Fibroblast of villous mesenchyme (primary cell): ENCODE data around the gene RABEPK. TPM values are rescaled to one million over a fixed set of nuclear protein-coding genes. Genes with fewer than 3 reads are reported as not detected.
"Not testable (repeated sequence)": the region's sequence is repeated elsewhere in the genome, so short reads cannot be mapped to it uniquely, and the experiment has no call there.

Source experiments
- DNase-seq: peaks from one replicate; pipeline ENCODE4 v3.0.0-alpha.2; 2010; ENCODE audit warnings: low read depth
- H3K4me3 ChIP-seq: 2 replicates; pipeline ENCODE4 v1.5.1; 2011; ENCODE audit warnings: low read depth, mild to moderate bottlenecking, low read length
- total RNA-seq: library from RNA; depleted of rRNA; stranded (reverse); fragments of >200 nt; gene quantifications from 2 replicates; pipeline ENCODE4 v1.2.3, GENCODE V29; 2012
- TF ChIP-seq, protein P1 (sequence below): IDR thresholded peaks from 2 replicates; pipeline ENCODE4 v1.5.1; 2012; ENCODE audit warnings: low read depth, mild to moderate bottlenecking, low read length; ENCODE audit not compliant: insufficient read depth

The RABEPK gene
- total RNA-seq, 1 donor, result 32.0 TPM

DNA sequence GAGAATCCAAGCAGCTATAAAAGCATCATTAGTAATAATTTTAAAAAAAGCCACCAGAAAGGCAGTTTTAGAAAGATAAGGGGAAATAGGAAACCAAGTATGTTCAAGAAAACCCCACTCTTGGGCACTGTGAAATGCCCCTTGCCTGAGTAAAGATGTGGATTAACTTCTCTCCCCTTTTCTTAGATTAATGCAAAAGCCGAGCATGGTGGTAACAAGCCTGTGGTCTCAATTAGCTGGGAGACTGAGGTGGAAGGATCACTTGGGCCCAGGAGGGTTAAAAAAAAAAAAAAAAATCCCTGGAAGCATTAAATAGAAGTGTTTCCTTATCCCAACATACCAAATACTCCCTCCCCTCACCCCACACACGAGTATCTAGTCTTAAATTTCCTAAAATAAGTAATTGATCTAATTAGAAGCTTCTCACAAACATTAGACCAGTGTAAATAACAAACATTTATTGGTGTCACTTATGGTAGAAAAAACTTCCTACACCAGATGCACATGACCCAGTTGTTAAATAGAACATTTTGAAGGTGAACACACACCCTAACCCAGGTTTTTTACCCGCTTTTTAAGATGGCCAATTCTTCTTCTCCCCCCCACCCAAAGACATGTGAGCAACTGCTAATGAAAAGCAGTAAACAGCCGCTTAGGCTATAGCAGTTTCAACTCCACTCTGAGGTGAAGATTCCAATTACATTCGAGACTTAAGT lies 35.6 kb downstream of the RABEPK start:
- TF ChIP-seq, protein P1, sequence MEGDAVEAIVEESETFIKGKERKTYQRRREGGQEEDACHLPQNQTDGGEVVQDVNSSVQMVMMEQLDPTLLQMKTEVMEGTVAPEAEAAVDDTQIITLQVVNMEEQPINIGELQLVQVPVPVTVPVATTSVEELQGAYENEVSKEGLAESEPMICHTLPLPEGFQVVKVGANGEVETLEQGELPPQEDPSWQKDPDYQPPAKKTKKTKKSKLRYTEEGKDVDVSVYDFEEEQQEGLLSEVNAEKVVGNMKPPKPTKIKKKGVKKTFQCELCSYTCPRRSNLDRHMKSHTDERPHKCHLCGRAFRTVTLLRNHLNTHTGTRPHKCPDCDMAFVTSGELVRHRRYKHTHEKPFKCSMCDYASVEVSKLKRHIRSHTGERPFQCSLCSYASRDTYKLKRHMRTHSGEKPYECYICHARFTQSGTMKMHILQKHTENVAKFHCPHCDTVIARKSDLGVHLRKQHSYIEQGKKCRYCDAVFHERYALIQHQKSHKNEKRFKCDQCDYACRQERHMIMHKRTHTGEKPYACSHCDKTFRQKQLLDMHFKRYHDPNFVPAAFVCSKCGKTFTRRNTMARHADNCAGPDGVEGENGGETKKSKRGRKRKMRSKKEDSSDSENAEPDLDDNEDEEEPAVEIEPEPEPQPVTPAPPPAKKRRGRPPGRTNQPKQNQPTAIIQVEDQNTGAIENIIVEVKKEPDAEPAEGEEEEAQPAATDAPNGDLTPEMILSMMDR, result no peak
- DNase-seq, result no peak
- peak overlapping the region; percentile 90 for H3K4me3 ChIP-seq

GRCh38 chr9:125236520-125237159 lies 36.3 kb downstream of the RABEPK start:
- not testable (repeated sequence) for DNase-seq
- H3K4me3 ChIP-seq, result peak overlapping the region; percentile 90

- DNase-seq, result no peak
- TF ChIP-seq, protein P1, result no peak
- peak overlapping the region; percentile 90 for H3K4me3 ChIP-seq
These were observed 38.0 kb downstream of the RABEPK start for GRCh38 chr9:125238127-125238914.

- H3K4me3 ChIP-seq, result peak overlapping the region; percentile 90
- no peak for DNase-seq
- TF ChIP-seq, protein P1, result no peak
These were observed 38.6 kb downstream of the RABEPK start for GRCh38 chr9:125238915-125239446.

DNA sequence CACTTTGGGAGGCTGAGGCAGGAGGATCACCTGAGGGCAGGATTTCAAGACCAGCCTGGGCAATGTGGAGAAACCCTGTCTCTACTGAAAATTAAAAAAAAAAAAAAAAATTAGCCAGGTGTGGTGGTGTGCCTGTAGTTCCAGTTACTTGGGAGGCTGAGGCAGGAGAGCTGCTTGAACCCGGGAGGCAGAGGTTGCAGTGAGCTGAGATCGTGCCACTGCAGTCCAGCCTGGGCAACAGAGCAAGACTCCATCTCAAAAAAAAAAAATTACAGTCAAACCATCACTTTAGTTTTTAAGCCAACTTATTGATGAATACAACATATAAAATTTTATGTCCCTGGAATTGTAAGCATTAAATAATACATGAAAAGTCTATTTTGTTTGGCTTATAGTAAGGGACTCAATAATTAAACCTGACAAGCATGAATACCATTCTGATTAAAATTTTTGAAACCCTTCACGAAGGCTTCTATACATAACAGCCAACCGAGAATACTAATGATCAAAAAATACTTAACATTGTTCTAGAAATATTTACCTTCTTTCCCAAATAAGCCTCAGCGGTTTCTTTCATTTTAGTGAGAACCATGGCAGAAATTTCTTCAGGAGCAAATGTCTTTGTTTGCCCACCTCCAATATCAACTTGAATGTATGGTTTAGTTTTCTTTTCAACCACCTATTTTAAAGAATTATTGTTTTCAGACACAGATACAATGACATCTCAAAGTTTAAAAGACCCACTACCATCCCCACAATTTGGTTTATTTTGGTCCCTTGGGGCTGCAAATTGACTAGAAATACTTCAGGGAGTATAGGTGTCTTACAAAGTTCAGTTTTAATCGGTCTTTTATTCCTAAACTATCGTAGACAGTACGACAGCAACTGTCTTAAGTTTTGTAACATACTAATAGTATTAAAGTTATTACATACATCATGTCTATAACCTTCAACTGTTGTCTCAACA lies 39.6 kb downstream of the RABEPK start:
- H3K4me3 ChIP-seq, result peak overlapping the region; percentile 90
- no peak for DNase-seq
- TF ChIP-seq, protein P1, result no peak

DNA sequence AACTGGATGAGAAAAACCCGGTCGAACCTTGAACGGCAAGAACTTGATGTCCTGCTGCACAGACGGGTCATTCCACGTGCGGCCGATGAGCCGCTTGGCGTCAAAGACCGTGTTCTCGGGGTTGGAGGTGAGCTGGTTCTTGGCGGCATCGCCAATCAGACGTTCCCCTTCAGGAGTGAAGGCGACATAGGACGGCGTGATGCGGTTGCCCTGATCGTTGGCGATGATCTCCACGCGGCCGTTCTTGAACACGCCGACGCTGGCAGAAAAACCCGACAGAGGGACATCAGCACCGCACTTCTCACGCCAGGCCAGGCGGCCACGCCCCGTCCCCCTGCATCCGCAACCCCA lies 40.3 kb downstream of the RABEPK start:
- DNase-seq, result peak; percentile 51
- TF ChIP-seq, protein P1, result no peak
- peak overlapping the region; percentile 90 for H3K4me3 ChIP-seq
